HUES6 (cell line): Measurements from ENCODE around the gene NUP93.

Source experiments
- H3K27ac ChIP-seq: 2 replicates; pipeline ENCODE4 v1.7.0; 2013; ENCODE audit warnings: low read depth, mild to moderate bottlenecking, low read length, inconsistent platforms
- H3K27me3 ChIP-seq: 2 replicates; pipeline ENCODE4 v1.6.1; 2013; ENCODE audit warnings: low read length; ENCODE audit not compliant: control insufficient read depth, insufficient read depth
- H3K36me3 ChIP-seq: 2 replicates; pipeline ENCODE4 v1.6.1; 2013; ENCODE audit warnings: low read length; ENCODE audit not compliant: control insufficient read depth, insufficient read depth
- H3K4me1 ChIP-seq: 2 replicates; pipeline ENCODE4 v1.6.1; 2013; ENCODE audit warnings: low read length; ENCODE audit not compliant: control insufficient read depth, insufficient read depth
- H3K4me3 ChIP-seq: 2 replicates; pipeline ENCODE4 v1.5.1; 2013; ENCODE audit warnings: low read depth, low read length
- H3K9ac ChIP-seq: one replicate; pipeline ENCODE4 v1.6.1; 2013; ENCODE audit warnings: mild to moderate bottlenecking, low read length
- H3K9me3 ChIP-seq: 2 replicates; pipeline ENCODE4 v1.6.1; 2013; ENCODE audit warnings: low read depth, low read length; ENCODE audit not compliant: control insufficient read depth, insufficient read depth

The NUP93 gene

GRCh38 chr16:56849690-56850680 is 120.1 kb downstream of the NUP93 start:
- Histone ChIP-seq H3K4me1 (peaks cover 41% of the 10 kb centered on the region), H3K9ac (no peak overlapping the region), H3K4me3 (no peak overlapping the region), H3K27ac (peak overlapping the region; percentile 29; the same call in 1 of the 2 replicates), H3K36me3 (peaks cover 9% of the 10 kb centered on the region), H3K27me3 (no peaks in the 10 kb centered on the region), H3K9me3 (no peaks in the 10 kb centered on the region)

DNA sequence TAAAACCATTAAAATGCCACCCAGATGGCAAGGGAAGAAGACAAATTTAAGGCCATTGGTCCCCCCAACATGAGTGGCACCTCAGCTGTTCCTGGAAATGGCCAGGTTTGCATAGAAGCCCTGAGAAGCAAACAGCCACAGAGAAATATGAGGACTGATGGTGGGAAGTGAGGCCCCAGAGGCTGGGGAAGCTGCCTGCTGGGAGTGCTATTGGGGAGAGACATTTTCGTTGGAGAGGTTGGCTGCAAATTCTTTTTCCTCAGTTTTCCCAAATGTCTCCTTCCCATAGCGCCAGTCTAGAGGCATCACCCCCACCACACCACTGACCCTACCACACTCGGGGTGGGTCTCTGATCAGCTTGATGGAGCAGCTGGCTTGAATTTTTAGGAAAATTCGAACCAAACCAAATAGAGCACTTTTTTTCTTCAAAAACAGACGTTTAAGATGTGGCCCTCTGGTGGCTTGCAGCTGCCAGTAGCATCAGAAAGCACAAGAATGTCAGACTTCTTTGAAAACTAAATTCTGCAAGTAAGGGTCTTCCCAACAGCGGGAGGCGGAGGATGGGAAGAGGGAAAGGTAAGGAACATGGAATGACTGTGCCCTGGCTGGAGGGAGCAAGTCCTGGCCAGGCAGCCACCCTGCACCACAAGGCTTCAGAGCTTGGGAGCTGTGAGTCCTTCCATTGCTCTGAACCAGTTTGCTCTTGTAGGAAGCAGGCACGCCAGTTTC is 121.9 kb downstream of the NUP93 start:
- Histone ChIP-seq H3K4me3 (no peak overlapping the region), H3K36me3 (no peaks in the 10 kb centered on the region), H3K9me3 (no peaks in the 10 kb centered on the region), H3K4me1 (peaks cover 41% of the 10 kb centered on the region), H3K27ac (no peak overlapping the region), H3K9ac (no peak overlapping the region), H3K27me3 (no peaks in the 10 kb centered on the region)

DNA sequence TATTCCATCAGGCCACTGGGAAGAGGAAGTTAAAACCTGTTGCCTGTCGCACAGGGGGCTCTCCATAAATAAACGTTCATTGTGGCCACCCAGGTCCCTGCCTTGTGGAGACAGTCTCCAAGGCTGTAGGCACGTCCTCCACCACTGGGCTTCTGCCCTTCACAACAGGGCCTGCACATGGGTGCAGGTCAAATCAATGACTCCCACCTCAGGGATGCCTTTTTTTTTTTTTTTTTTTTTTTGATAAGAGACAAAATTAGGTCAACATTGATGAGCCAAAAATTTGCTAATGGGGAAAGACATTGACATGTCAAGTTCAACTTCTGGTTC is 122.4 kb downstream of the NUP93 start:
- Histone ChIP-seq H3K27me3 (no peaks in the 10 kb centered on the region), H3K9me3 (no peaks in the 10 kb centered on the region), H3K4me3 (no peak overlapping the region), H3K27ac (no peak overlapping the region), H3K9ac (no peak overlapping the region), H3K36me3 (no peaks in the 10 kb centered on the region), H3K4me1 (peaks cover 41% of the 10 kb centered on the region)

DNA sequence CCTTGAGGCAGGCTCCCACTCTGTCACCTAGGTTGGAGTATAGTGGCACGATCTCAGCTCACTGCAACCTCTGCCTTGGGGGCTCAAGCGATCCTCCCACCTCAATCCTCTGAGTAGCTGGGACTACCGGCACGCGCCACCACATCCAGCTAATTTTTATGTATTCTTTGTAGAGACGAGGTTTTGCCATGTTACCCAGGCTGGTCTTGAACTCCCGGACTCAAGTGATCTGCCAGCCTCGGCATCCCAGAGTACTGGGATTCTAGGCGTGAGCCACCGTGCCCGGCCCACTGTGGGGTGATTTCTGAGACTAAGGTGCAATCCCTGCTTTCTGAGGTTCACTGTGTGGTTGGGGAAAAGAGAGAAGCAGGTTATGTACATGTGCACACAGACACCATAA is 123.0 kb downstream of the NUP93 start:
- Histone ChIP-seq H3K4me1 (peaks cover 40% of the 10 kb centered on the region), H3K27me3 (no peaks in the 10 kb centered on the region), H3K9me3 (no peaks in the 10 kb centered on the region), H3K9ac (no peak overlapping the region), H3K36me3 (no peaks in the 10 kb centered on the region), H3K4me3 (no peak overlapping the region), H3K27ac (no peak overlapping the region)

DNA sequence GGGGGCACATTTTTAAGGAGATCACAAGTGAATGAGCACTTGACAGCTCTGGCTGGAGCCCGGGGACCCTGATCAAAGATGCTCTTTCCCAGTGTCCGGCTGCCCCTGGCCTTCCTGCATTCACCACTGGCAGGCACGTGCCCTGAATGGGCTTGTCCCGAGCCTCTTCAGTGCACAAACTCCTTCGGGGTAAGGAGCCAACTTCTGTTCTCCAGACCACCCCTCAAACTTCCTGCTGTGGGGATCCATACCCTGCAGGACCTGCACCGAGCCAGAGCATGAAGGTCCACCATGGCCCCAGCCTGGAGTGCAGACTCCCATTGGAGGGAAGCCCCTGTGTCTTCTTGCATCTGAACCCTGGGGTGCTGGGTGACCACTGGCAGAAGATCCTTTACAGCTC is 125.3 kb downstream of the NUP93 start:
- H3K27me3 ChIP-seq = no peaks in the 10 kb centered on the region

GRCh38 chr16:56855946-56856345 is 126.0 kb downstream of the NUP93 start:
- no peak overlapping the region for H3K9ac ChIP-seq
- H3K4me1 ChIP-seq = peaks cover 19% of the 10 kb centered on the region
- H3K27ac ChIP-seq = no peak overlapping the region
- H3K9me3 ChIP-seq = no peaks in the 10 kb centered on the region
- H3K27me3 ChIP-seq = no peaks in the 10 kb centered on the region
- H3K4me3 ChIP-seq = no peak overlapping the region
- H3K36me3 ChIP-seq = no peaks in the 10 kb centered on the region

More for the DNA sequence above, 125.3 kb downstream of the NUP93 start:
- Histone ChIP-seq H3K27ac (no peak overlapping the region), H3K4me1 (peaks cover 19% of the 10 kb centered on the region), H3K9ac (no peak overlapping the region), H3K9me3 (no peaks in the 10 kb centered on the region), H3K36me3 (no peaks in the 10 kb centered on the region), H3K4me3 (no peak overlapping the region)

DNA sequence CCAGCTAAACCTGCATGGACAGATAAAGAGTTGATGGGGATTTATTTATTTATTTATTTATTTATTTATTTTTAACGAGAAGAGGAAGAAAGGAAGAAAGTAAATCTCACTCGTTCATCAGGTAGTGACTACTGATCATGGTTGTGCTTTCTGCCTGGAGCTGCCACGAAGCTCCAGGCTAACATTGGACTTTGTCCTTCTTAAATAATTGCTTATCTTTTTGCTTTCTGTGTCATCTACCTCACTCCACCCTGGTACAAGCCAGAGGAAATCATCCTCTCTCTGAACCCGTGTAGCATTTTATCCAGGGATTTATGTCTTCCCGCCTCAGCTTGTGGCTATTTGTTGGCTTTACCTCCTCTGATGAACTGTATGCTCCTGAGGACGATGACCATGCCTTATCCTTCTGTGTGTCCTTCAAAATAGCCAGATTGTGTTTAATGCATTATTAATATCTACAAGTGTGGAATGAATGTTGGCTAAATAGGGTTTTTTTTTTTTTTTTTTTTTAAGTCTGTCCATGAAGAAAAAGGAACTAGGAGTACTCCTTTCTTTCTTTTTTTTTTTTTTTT is 127.0 kb downstream of the NUP93 start:
- Histone ChIP-seq H3K27ac (no peak overlapping the region), H3K4me1 (peaks cover 22% of the 10 kb centered on the region), H3K36me3 (no peaks in the 10 kb centered on the region), H3K9ac (no peak overlapping the region), H3K9me3 (no peaks in the 10 kb centered on the region), H3K4me3 (no peak overlapping the region), H3K27me3 (no peaks in the 10 kb centered on the region)

GRCh38 chr16:56858374-56858773 is 128.4 kb downstream of the NUP93 start:
- H3K4me1 ChIP-seq = peaks cover 21% of the 10 kb centered on the region; the same call in 1 of the 2 replicates
- no peak overlapping the region for H3K9ac ChIP-seq
- no peak overlapping the region for H3K27ac ChIP-seq

DNA sequence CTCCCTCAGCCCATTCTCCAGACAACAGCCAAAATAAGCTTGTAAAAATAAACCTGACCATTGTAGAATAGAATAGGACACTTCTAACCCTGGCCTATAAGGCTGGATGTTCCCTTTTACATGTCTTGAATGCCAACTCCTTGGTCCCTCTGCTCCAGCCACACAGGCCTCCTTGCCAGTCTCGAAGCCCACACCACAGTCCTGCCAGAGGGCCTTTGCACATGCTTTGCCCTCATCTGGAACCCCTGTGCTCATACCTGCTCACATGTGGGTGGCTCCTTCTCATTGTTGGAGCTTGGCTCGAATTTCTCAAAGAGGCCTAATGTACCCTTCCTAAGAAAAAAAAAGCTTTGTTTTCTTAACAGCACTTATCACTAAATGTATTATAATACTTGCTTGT is 129.7 kb downstream of the NUP93 start:
- H3K9ac ChIP-seq = no peak overlapping the region
- H3K27ac ChIP-seq = no peak overlapping the region
- no peaks in the 10 kb centered on the region for H3K9me3 ChIP-seq
- H3K36me3 ChIP-seq = no peaks in the 10 kb centered on the region
- no peak overlapping the region for H3K4me3 ChIP-seq
- H3K27me3 ChIP-seq = no peaks in the 10 kb centered on the region
- H3K4me1 ChIP-seq = peaks cover 21% of the 10 kb centered on the region; the same call in 1 of the 2 replicates

More at GRCh38 chr16:56858374-56858773, 128.4 kb downstream of the NUP93 start:
- Histone ChIP-seq H3K27me3 (no peaks in the 10 kb centered on the region), H3K4me3 (no peak overlapping the region), H3K36me3 (no peaks in the 10 kb centered on the region), H3K9me3 (no peaks in the 10 kb centered on the region)

DNA sequence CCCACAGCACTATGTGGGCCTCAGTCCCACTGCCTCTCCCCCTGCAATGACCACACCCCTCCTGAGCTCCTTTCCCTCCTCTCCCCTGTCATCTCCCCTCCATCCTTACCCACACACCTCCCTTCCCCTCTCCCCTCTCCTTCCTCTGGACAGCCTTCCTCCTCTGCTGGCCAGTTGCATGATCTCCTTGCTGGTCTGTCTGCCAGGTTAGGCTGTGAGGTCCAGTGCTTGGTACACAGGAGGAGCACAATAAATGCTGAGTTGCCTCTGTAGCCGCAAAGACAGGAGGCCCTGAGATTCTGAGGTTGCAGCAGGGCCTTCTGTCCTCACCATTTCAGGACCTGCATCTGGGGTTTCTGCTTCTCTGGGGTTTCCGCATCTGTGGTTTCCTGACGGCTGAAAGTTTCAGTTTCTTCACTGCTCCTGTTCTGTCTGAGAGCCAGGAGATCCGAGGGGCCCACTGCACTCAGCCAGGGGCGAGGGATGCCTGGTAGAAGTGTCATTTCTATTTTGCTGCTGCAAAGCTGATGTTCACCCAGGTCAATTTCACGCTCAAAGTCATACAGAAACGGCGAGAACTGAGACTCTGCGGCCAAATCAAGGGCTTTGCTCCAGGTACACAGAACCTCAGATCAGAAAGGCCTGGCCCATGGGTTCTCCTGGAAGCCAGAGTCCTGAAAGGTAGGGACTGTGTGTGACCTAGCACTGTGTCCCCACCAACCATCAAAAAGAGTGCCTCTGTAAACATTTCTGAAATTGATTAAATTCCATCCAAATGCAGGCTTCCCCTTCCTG is 130.5 kb downstream of the NUP93 start:
- H3K27ac ChIP-seq = peak overlapping the region; percentile 27; the same call in 1 of the 2 replicates
- no peak overlapping the region for H3K4me3 ChIP-seq
- H3K9ac ChIP-seq = peak overlapping the region; percentile 22
- no peaks in the 10 kb centered on the region for H3K27me3 ChIP-seq
- no peaks in the 10 kb centered on the region for H3K9me3 ChIP-seq
- no peaks in the 10 kb centered on the region for H3K36me3 ChIP-seq
- peaks cover 21% of the 10 kb centered on the region; the same call in 1 of the 2 replicates for H3K4me1 ChIP-seq
